NCI-H146 (cell line): ENCODE results near the gene MRNIP.

Source experiments
- DNase-seq: peaks from one replicate; lab custom pipeline; 2025; lab: John Stamatoyannopoulos, UW

Gene MRNIP

GRCh38 chr5:179803651-179804554, 54.7 kb downstream of the MRNIP start:
- no peak for DNase-seq

GRCh38 chr5:179802950-179803562, 55.6 kb downstream of the MRNIP start:
- peak; percentile 88 for DNase-seq

- no peak for DNase-seq
Measured at GRCh38 chr5:179802207-179802883, 56.3 kb downstream of the MRNIP start.

GRCh38 chr5:179801304-179802206, 57.1 kb downstream of the MRNIP start:
- DNase-seq: no peak

- DNase-seq: no peak
Measured at GRCh38 chr5:179800696-179801201, 57.9 kb downstream of the MRNIP start.

- DNase-seq: no peak
Measured at GRCh38 chr5:179800071-179800695, 58.4 kb downstream of the MRNIP start.

GRCh38 chr5:179799644-179799973, 59.0 kb downstream of the MRNIP start:
- DNase-seq: no peak

- no peak for DNase-seq
Measured at GRCh38 chr5:179798771-179799643, 59.6 kb downstream of the MRNIP start.

GRCh38 chr5:179798144-179798770, 60.4 kb downstream of the MRNIP start:
- no peak for DNase-seq

- no peak for DNase-seq
Measured at GRCh38 chr5:179797741-179798140, 60.9 kb downstream of the MRNIP start.

- no peak for DNase-seq
Measured at GRCh38 chr5:179796877-179797608, 61.6 kb downstream of the MRNIP start.

GRCh38 chr5:179795863-179796833, 62.5 kb downstream of the MRNIP start:
- DNase-seq: peak; percentile 73

- peak; percentile 71 for DNase-seq
Measured at GRCh38 chr5:179795049-179795862, 63.4 kb downstream of the MRNIP start.

GRCh38 chr5:179794575-179794974, 64.0 kb downstream of the MRNIP start:
- no peak for DNase-seq

GRCh38 chr5:179794171-179794570, 64.4 kb downstream of the MRNIP start:
- no peak for DNase-seq

GRCh38 chr5:179793468-179794139, 65.0 kb downstream of the MRNIP start, which contains the start of gene LTC4S:
LTC4S (plus strand) TSS chr5:179793986; CDS start chr5:179794081, 95 bp downstream.
- no peak for DNase-seq
